B cell (primary cell): ENCODE results near the gene RHOBTB1. TPM values are rescaled to one million over a fixed set of nuclear protein-coding genes. Genes with fewer than 3 reads are reported as not detected.

Experiments
- ATAC-seq: fragments of 200-7000 bp; cut with Tn5 transposase; one replicate; pipeline ENCODE4 v1.10.0; 2021; ENCODE audit warnings: low read depth, mild to moderate bottlenecking, moderate number of reproducible peaks, moderate library complexity
- CTCF ChIA-PET: fragments of 350-600 bp; sonication (Branson Sonifier 250); formaldehyde crosslinking; loops from one replicate; lab custom pipeline; 2021; ENCODE audit warnings: antibody characterized with exemption, inconsistent platforms; lab: Charles Lee
- POLR2A ChIA-PET: fragments of 350-600 bp; sonication (Branson Sonifier 250); formaldehyde crosslinking; loops from one replicate; lab custom pipeline; 2021; ENCODE audit warnings: antibody characterized with exemption; lab: Charles Lee
- DNase-seq: peaks from one replicate; pipeline ENCODE4 v3.0.0; 2013
- H2AFZ ChIP-seq: 2 replicates; pipeline ENCODE4 v1.6.1; 2012; ENCODE audit warnings: mild to moderate bottlenecking, low read depth, low read length; ENCODE audit not compliant: insufficient read depth, poor library complexity, severe bottlenecking
- H3K27ac ChIP-seq, 2 donors: 1 replicate in 1 of 2; 2 replicates in 1 of 2; pipeline ENCODE4 v1.5.1; 2012 to 2013; ENCODE audit warnings: low read length in 2 of 2, mild to moderate bottlenecking in 2 of 2, moderate library complexity in 1 of 2
- H3K27me3 ChIP-seq, 4 experiments: fragments of 200-600 bp in 1 of 4; sonication (generic) in 1 of 4; replicated peaks in 1 of 4; 1 replicate in 2 of 4; 2 replicates in 2 of 4; pipeline versions ENCODE4 v1.6.1 to v1.7.0; 2013 to 2016; ENCODE audit warnings: low read length in 3 of 4, mild to moderate bottlenecking in 2 of 4, mixed read lengths in 1 of 4, moderate library complexity in 1 of 4; ENCODE audit not compliant: insufficient read depth in 4 of 4, control insufficient read depth in 3 of 4; ENCODE audit errors: control extremely low read depth in 1 of 4
- H3K36me3 ChIP-seq, 2 experiments: replicated peaks in 1 of 2; 1 replicate in 1 of 2; 2 replicates in 1 of 2; pipeline versions ENCODE4 v1.6.1 to v1.7.1; 2013; ENCODE audit warnings: low read length in 1 of 2; ENCODE audit not compliant: insufficient read depth in 2 of 2, control insufficient read depth in 1 of 2; ENCODE audit errors: control extremely low read depth in 1 of 2, extremely low read depth in 1 of 2
- H3K4me1 ChIP-seq, 2 donors: fragments of 200-600 bp in 1 of 2; sonication (generic) in 1 of 2; 1 replicate in 1 of 2; 2 replicates in 1 of 2; pipeline versions ENCODE4 v1.5.1 to v1.6.1; 2013 to 2017; ENCODE audit warnings: low read length in 2 of 2; ENCODE audit not compliant: control insufficient read depth in 2 of 2, insufficient read depth in 2 of 2
- H3K4me2 ChIP-seq: replicated peaks from 2 replicates; pipeline ENCODE3; 2012; ENCODE audit warnings: mild to moderate bottlenecking, low read depth, low read length; ENCODE audit not compliant: poor library complexity, severe bottlenecking
- H3K4me3 ChIP-seq, 5 experiments: fragments of 200-600 bp in 1 of 5; sonication (generic) in 1 of 5; 1 replicate in 3 of 5; 2 replicates in 2 of 5; pipeline versions ENCODE4 v1.5.1 to v1.7.0; 2011 to 2016; ENCODE audit warnings: low read length in 4 of 5, mild to moderate bottlenecking in 4 of 5, low read depth in 2 of 5, control low read depth in 1 of 5, moderate library complexity in 1 of 5; ENCODE audit not compliant: insufficient read depth in 1 of 5; ENCODE audit errors: control extremely low read depth in 1 of 5, extremely low read depth in 1 of 5
- H3K79me2 ChIP-seq: fragments of 200-600 bp; sonication (generic); one replicate; pipeline ENCODE4 v1.6.0; 2016; ENCODE audit warnings: low read length; ENCODE audit not compliant: control insufficient read depth, insufficient read depth
- H3K9ac ChIP-seq: fragments of 200-600 bp; sonication (generic); 2 replicates; pipeline ENCODE4 v1.6.1; 2017; ENCODE audit warnings: mild to moderate bottlenecking, low read length, moderate library complexity
- H3K9me3 ChIP-seq, 3 donors: one replicate each; pipeline versions ENCODE4 v1.6.1 to v1.7.1; 2013; ENCODE audit warnings: low read length in 2 of 3; ENCODE audit not compliant: control insufficient read depth in 2 of 3, insufficient read depth in 1 of 3; ENCODE audit errors: control extremely low read depth in 1 of 3
- H4K20me1 ChIP-seq: 2 replicates; pipeline ENCODE4 v1.6.0; 2012; ENCODE audit warnings: mild to moderate bottlenecking, low read length; ENCODE audit not compliant: insufficient read depth, control insufficient read depth, poor library complexity, severe bottlenecking
- H3K27ac Mint-ChIP-seq: one replicate; pipeline ENCODE4 v1.8.0; 2021; ENCODE audit warnings: mixed read lengths
- H3K27me3 Mint-ChIP-seq: one replicate; pipeline ENCODE4 v1.8.0; 2021; ENCODE audit warnings: mixed read lengths
- H3K4me1 Mint-ChIP-seq: one replicate; pipeline ENCODE4 v1.8.0; 2021; ENCODE audit warnings: mixed read lengths
- H3K4me3 Mint-ChIP-seq: one replicate; pipeline ENCODE4 v1.8.0; 2021; ENCODE audit warnings: mixed read lengths
- H3K9me3 Mint-ChIP-seq: one replicate; pipeline ENCODE4 v1.8.0; 2022; ENCODE audit warnings: mixed read lengths; ENCODE audit not compliant: insufficient read depth
- CTCF ChIP-seq: fragments of 200-600 bp; IDR thresholded peaks from one replicate; pipeline ENCODE4 v1.8.0; 2022; ENCODE audit warnings: antibody characterized with exemption, mild to moderate bottlenecking
- EZH2 ChIP-seq: IDR thresholded peaks from 2 replicates; pipeline ENCODE4 v1.6.1; 2012; ENCODE audit warnings: borderline replicate concordance, low read depth, mild to moderate bottlenecking, moderate library complexity, low read length; ENCODE audit not compliant: insufficient read depth, poor library complexity, severe bottlenecking
- WGBS: methylation state at CpG from one replicate; pipeline ENCODE4 v1.1.5; 2013; ENCODE audit warnings: missing lambda C conversion rate; ENCODE audit not compliant: insufficient coverage; 5-methylcytosine and 5-hydroxymethylcytosine counted together
- intact Hi-C: fragments of 100-400 bp; cut with micrococcal nuclease; formaldehyde crosslinking; loops from one replicate; pipeline ENCODE4 v1.10.0; 2022
- polyA plus RNA-seq: library from polyadenylated mRNA; depleted of rRNA; stranded (reverse); fragments of >200 nt; gene quantifications from 2 replicates; pipeline ENCODE4 v1.2.3, GENCODE V29; 2012
- total RNA-seq, 2 donors: library from RNA; stranded (reverse); fragments of 120-200 nt in 1 of 2; gene quantifications; 1 replicate in 1 of 2; 2 replicates in 1 of 2; pipeline versions ENCODE4 v1.2.3 to v1.2.4, GENCODE V29; 2013 to 2022

RHOBTB1 gene
- total and polyA plus RNA-seq, 2 donors (not counting 1 experiment from before 2014, with no cell fraction given), result 0.07 to 0.60 TPM

- no peaks in the 10 kb centered on the region for H3K36me3 ChIP-seq
- ChIA-PET POLR2A (interaction anchor here (0.6 kb wide), 1 partner anchor 1168 kb away, joined by 3 read pairs; no protein-coding TSS in a partner anchor), CTCF (no interaction called here)
- intact Hi-C loops, result loop anchor here (10.0 kb wide), 1 partner anchor 714 kb away; no protein-coding TSS in a partner anchor
- ATAC-seq (no peak), DNase-seq (no peak)
- Mint-ChIP-seq H3K9me3 (no peaks in the 10 kb centered on the region), H3K27me3 (peaks cover 30% of the 10 kb centered on the region), H3K4me1 (peaks cover 7% of the 10 kb centered on the region), H3K27ac (no peak overlapping the region), H3K4me3 (no peak overlapping the region)
- H3K79me2 ChIP-seq, result no peaks in the 10 kb centered on the region
- peaks cover 6 to 9% of the 10 kb centered on the region in 2 donors for H3K4me1 ChIP-seq
- H3K9ac ChIP-seq, result no peak overlapping the region
- H4K20me1 ChIP-seq, result no peaks in the 10 kb centered on the region
- H3K4me2 ChIP-seq, result no peak overlapping the region
- TF ChIP-seq CTCF (no peak), EZH2 (no peak)
- WGBS, result 62% methylated on average over 1 of the region's 1 CpG
- H3K4me3 ChIP-seq, result no peak overlapping the region
- H3K9me3 ChIP-seq, result no peaks in the 10 kb centered on the region
- H3K27me3 ChIP-seq, result peaks cover 0 to 15% (median 7%) of the 10 kb centered on the region in 4 experiments
- H2AFZ ChIP-seq, result no peak overlapping the region
- no peak overlapping the region for H3K27ac ChIP-seq
Measured at GRCh38 chr10:60948851-60949250, 4.9 kb upstream of the RHOBTB1 start.

GRCh38 chr10:60944910-60945297 is 919 bp upstream of the RHOBTB1 start:
- intact Hi-C loops, result loop anchor here (2.0 to 10.0 kb wide), 2 partner anchors 166 to 710 kb away; partner anchors contain the start of gene CDK1
- Histone ChIP-seq H3K79me2 (no peaks in the 10 kb centered on the region), H3K4me1 (peaks cover 17 to 24% of the 10 kb centered on the region in 2 donors), H3K4me2 (peak overlapping the region; percentile 95), H3K9ac (peak overlapping the region; percentile 73), H3K27ac (no peak overlapping the region), H3K9me3 (no peaks in the 10 kb centered on the region), H3K36me3 (no peaks in the 10 kb centered on the region), H3K27me3 (peaks cover 0 to 22% (median 9%) of the 10 kb centered on the region in 4 experiments), H3K4me3 (peak overlapping the region in 4 of 5 experiments; percentile 56 to 71 (median 68)), H2AFZ (peak overlapping the region; percentile 66), H4K20me1 (no peaks in the 10 kb centered on the region)
- Mint-ChIP-seq H3K27ac (no peak overlapping the region), H3K4me3 (peak overlapping the region; percentile 89), H3K27me3 (peaks cover 23% of the 10 kb centered on the region), H3K4me1 (peaks cover 14% of the 10 kb centered on the region), H3K9me3 (no peaks in the 10 kb centered on the region)
- CTCF ChIA-PET, result no interaction called here
- no peak for ATAC-seq
- WGBS, result no CpG with 5 or more reads among the region's 4 CpGs
- POLR2A ChIA-PET, result no interaction called here
- no peak for DNase-seq
- TF ChIP-seq EZH2 (no peak), CTCF (no peak)
